Loucy (cell line): Measurements from ENCODE around the gene SCD5.

Experiments
- CTCF ChIP-seq: fragments of 200-600 bp; sonication (generic); conservative IDR thresholded peaks from 2 replicates; pipeline ENCODE4 v1.5.1; 2014; ENCODE audit warnings: mild to moderate bottlenecking, antibody characterized with exemption, low read length
- EZH2phosphoT487 ChIP-seq: fragments of 200-600 bp; IDR thresholded peaks from 2 replicates; pipeline ENCODE4 v1.6.1; 2018; ENCODE audit warnings: antibody characterized with exemption, mild to moderate bottlenecking, moderate library complexity, borderline replicate concordance

- no peak for TF ChIP-seq CTCF
- no peak for TF ChIP-seq EZH2phosphoT487
Observed at GRCh38 chr4:82773057-82773456, 25.5 kb downstream of the SCD5 start.
